Endothelial cell of umbilical vein (primary cell): Measurements from ENCODE around the gene GNRHR.

Source experiments
- CTCF ChIP-seq, 2 donors: IDR thresholded peaks; 1 replicate in 1 of 2; 2 replicates in 1 of 2; pipeline ENCODE4 v1.5.1; 2011; ENCODE audit warnings: low read length in 2 of 2, mild to moderate bottlenecking in 2 of 2, moderate library complexity in 2 of 2, control low read depth in 1 of 2, inconsistent platforms in 1 of 2, low read depth in 1 of 2; ENCODE audit not compliant: insufficient read depth in 1 of 2; ENCODE audit errors: extremely low read depth in 1 of 2
- EZH2 ChIP-seq: IDR thresholded peaks from 2 replicates; pipeline ENCODE4 v1.6.1; 2012; ENCODE audit warnings: borderline replicate concordance, low read depth, mild to moderate bottlenecking, moderate library complexity, low read length, inconsistent platforms; ENCODE audit not compliant: severe bottlenecking
- FOS ChIP-seq: IDR thresholded peaks from 2 replicates; pipeline ENCODE4 v1.6.1; 2011; ENCODE audit warnings: mild to moderate bottlenecking, low read length, moderate library complexity, borderline replicate concordance; ENCODE audit not compliant: insufficient read depth
- GATA2 ChIP-seq: IDR thresholded peaks from 2 replicates; pipeline ENCODE4 v1.7.0; 2011; ENCODE audit warnings: low read depth, mild to moderate bottlenecking, moderate library complexity, mixed read lengths, low read length; ENCODE audit not compliant: insufficient read length, insufficient read depth
- JUN ChIP-seq: IDR thresholded peaks from 2 replicates; pipeline ENCODE4 v1.6.1; 2011; ENCODE audit warnings: borderline replicate concordance, low read depth; ENCODE audit not compliant: insufficient read length, insufficient read depth
- MAX ChIP-seq: IDR thresholded peaks from 2 replicates; pipeline ENCODE4 v1.6.1; 2011; ENCODE audit not compliant: insufficient read depth, insufficient read length
- POLR2A ChIP-seq: IDR thresholded peaks from 2 replicates; pipeline ENCODE4 v1.6.1; 2012; ENCODE audit warnings: low read depth, mild to moderate bottlenecking, control low read depth, low read length
- POLR2AphosphoS5 ChIP-seq: IDR thresholded peaks from 2 replicates; pipeline ENCODE4 v1.6.1; 2012; ENCODE audit warnings: low read depth, mild to moderate bottlenecking, control low read depth, low read length, moderate library complexity; ENCODE audit not compliant: insufficient read depth

GRCh38 chr4:67725132-67725531 is 29.1 kb downstream of the GNRHR start:
- TF ChIP-seq POLR2AphosphoS5 (no peak), CTCF (IDR thresholded peaks at IDR 0.05; ENCODE audit: extremely low read depth in 1 of 2, insufficient read depth in 1 of 2, low read depth in 1 of 2, low read length in 2 of 2) (no peak), POLR2A (no peak), FOS (no peak), MAX (no peak), JUN (no peak), EZH2 (no peak), GATA2 (no peak)
